ENCODE measurements around the gene UTP20.
A peak's percentile ranks its signal among the peaks of the same experiment; 100 is the strongest.

The UTP20 gene

GRCh38 chr12:101280006-101280505 lies at the start of gene UTP20:
UTP20 (plus strand) TSS chr12:101280105; CDS start chr12:101280283, 178 bp downstream.
- peak; percentile 59 for DNase-seq (ENCODE audit: low read depth)

GRCh38 chr12:101230547-101230946 lies 49.4 kb upstream of the UTP20 start:
- DNase-seq (ENCODE audit: low read depth): peak; percentile 58

- no peak for DNase-seq (ENCODE audit: low read depth)
Observed at GRCh38 chr12:101231636-101232035, 48.3 kb upstream of the UTP20 start.

- no peak for DNase-seq (ENCODE audit: low read depth)
Observed at GRCh38 chr12:101235686-101236085, 44.2 kb upstream of the UTP20 start.

GRCh38 chr12:101238306-101238705 lies 41.6 kb upstream of the UTP20 start:
- DNase-seq (ENCODE audit: low read depth): no peak

- no peak for DNase-seq (ENCODE audit: low read depth)
Observed at GRCh38 chr12:101238800-101239329, 41.0 kb upstream of the UTP20 start.

GRCh38 chr12:101243074-101243473 lies 36.8 kb upstream of the UTP20 start:
- no peak for DNase-seq (ENCODE audit: low read depth)

- no peak for DNase-seq (ENCODE audit: low read depth)
Observed at GRCh38 chr12:101243616-101244015, 36.3 kb upstream of the UTP20 start.

- DNase-seq (ENCODE audit: low read depth): no peak
Observed at GRCh38 chr12:101256266-101256665, 23.6 kb upstream of the UTP20 start.

GRCh38 chr12:101257357-101257756 lies 22.5 kb upstream of the UTP20 start:
- DNase-seq (ENCODE audit: low read depth): no peak

GRCh38 chr12:101267111-101267510 lies 12.8 kb upstream of the UTP20 start:
- no peak for DNase-seq (ENCODE audit: low read depth)

GRCh38 chr12:101276433-101276832 lies 3.5 kb upstream of the UTP20 start:
- DNase-seq (ENCODE audit: low read depth): no peak

- no peak for DNase-seq (ENCODE audit: low read depth)
Observed at GRCh38 chr12:101277443-101277842, 2.5 kb upstream of the UTP20 start.

GRCh38 chr12:101287357-101287756 lies 7.5 kb downstream of the UTP20 start:
- DNase-seq (ENCODE audit: low read depth): no peak

GRCh38 chr12:101297661-101298060 lies 17.8 kb downstream of the UTP20 start:
- no peak for DNase-seq (ENCODE audit: low read depth)

- peak; percentile 58 for DNase-seq (ENCODE audit: low read depth)
Observed at GRCh38 chr12:101298426-101298825, 18.5 kb downstream of the UTP20 start.

- no peak for DNase-seq (ENCODE audit: low read depth)
Observed at GRCh38 chr12:101299346-101299745, 19.4 kb downstream of the UTP20 start.

GRCh38 chr12:101299931-101300330 lies 20.0 kb downstream of the UTP20 start:
- no peak for DNase-seq (ENCODE audit: low read depth)

- DNase-seq (ENCODE audit: low read depth): no peak
Observed at GRCh38 chr12:101302741-101303140, 22.8 kb downstream of the UTP20 start.

GRCh38 chr12:101305226-101305779 lies 25.4 kb downstream of the UTP20 start:
- DNase-seq (ENCODE audit: low read depth): no peak

- no peak for DNase-seq (ENCODE audit: low read depth)
Observed at GRCh38 chr12:101305794-101306193, 25.9 kb downstream of the UTP20 start.

- DNase-seq (ENCODE audit: low read depth): no peak
Observed at GRCh38 chr12:101322480-101322879, 42.6 kb downstream of the UTP20 start.

- DNase-seq (ENCODE audit: low read depth): no peak
Observed at GRCh38 chr12:101323255-101323654, 43.4 kb downstream of the UTP20 start.

- no peak for DNase-seq (ENCODE audit: low read depth)
Observed at GRCh38 chr12:101325590-101325989, 45.7 kb downstream of the UTP20 start.

Measured in non-pigmented ciliary epithelial cell (primary cell).